GM21367 (cell line): ENCODE measurements around the gene MAMLD1.

Experiments
- ATAC-seq: cut with Tn5 transposase; IDR thresholded peaks from one replicate; pipeline ENCODE4 v1.9.1; 2021; ENCODE audit not compliant: unreplicated experiment

The MAMLD1 gene

GRCh38 chrX:150456941-150457340 is 93.8 kb downstream of the MAMLD1 start:
- ATAC-seq: no peak

- no peak for ATAC-seq
Measured at GRCh38 chrX:150459196-150459595, 96.1 kb downstream of the MAMLD1 start.

GRCh38 chrX:150460063-150460462 is 96.9 kb downstream of the MAMLD1 start:
- ATAC-seq: no peak

- no peak for ATAC-seq
Measured at GRCh38 chrX:150460781-150461180, 97.7 kb downstream of the MAMLD1 start.

- ATAC-seq: no peak
Measured at GRCh38 chrX:150463566-150463965, 100.4 kb downstream of the MAMLD1 start.

- no peak for ATAC-seq
Measured at GRCh38 chrX:150464001-150464400, 100.9 kb downstream of the MAMLD1 start.

GRCh38 chrX:150465326-150465725 is 102.2 kb downstream of the MAMLD1 start:
- ATAC-seq: no peak

- ATAC-seq: no peak
Measured at GRCh38 chrX:150465881-150466775, 103.0 kb downstream of the MAMLD1 start.

GRCh38 chrX:150472306-150472705 is 109.2 kb downstream of the MAMLD1 start:
- ATAC-seq: no peak

- ATAC-seq: no peak
Measured at GRCh38 chrX:150473371-150473770, 110.3 kb downstream of the MAMLD1 start.

- no peak for ATAC-seq
Measured at GRCh38 chrX:150475461-150475860, 112.3 kb downstream of the MAMLD1 start.

GRCh38 chrX:150476164-150476699 is 113.1 kb downstream of the MAMLD1 start:
- ATAC-seq: no peak

GRCh38 chrX:150477371-150477770 is 114.3 kb downstream of the MAMLD1 start:
- no peak for ATAC-seq

GRCh38 chrX:150478496-150479492 is 115.7 kb downstream of the MAMLD1 start:
- no peak for ATAC-seq

GRCh38 chrX:150482537-150483206 is 119.6 kb downstream of the MAMLD1 start:
- no peak for ATAC-seq

GRCh38 chrX:150483356-150483985 is 120.4 kb downstream of the MAMLD1 start:
- ATAC-seq: no peak

- ATAC-seq: no peak
Measured at GRCh38 chrX:150486011-150486410, 122.9 kb downstream of the MAMLD1 start.

- no peak for ATAC-seq
Measured at GRCh38 chrX:150487369-150488094, 124.4 kb downstream of the MAMLD1 start.

- ATAC-seq: no peak
Measured at GRCh38 chrX:150489359-150490015, 126.4 kb downstream of the MAMLD1 start.
